B cell (primary cell): Measurements from ENCODE around the gene PDPR. TPM values are rescaled to one million over a fixed set of nuclear protein-coding genes. Genes with fewer than 3 reads are reported as not detected.

ENCODE experiments used
- ATAC-seq: fragments of 200-7000 bp; cut with Tn5 transposase; one replicate; pipeline ENCODE4 v1.10.0; 2021; ENCODE audit warnings: low read depth, mild to moderate bottlenecking, moderate number of reproducible peaks, moderate library complexity
- CTCF ChIA-PET: fragments of 350-600 bp; sonication (Branson Sonifier 250); formaldehyde crosslinking; loops from one replicate; lab custom pipeline; 2021; ENCODE audit warnings: antibody characterized with exemption, inconsistent platforms; lab: Charles Lee
- POLR2A ChIA-PET: fragments of 350-600 bp; sonication (Branson Sonifier 250); formaldehyde crosslinking; loops from one replicate; lab custom pipeline; 2021; ENCODE audit warnings: antibody characterized with exemption; lab: Charles Lee
- DNase-seq: peaks from one replicate; pipeline ENCODE4 v3.0.0; 2013
- H2AFZ ChIP-seq: 2 replicates; pipeline ENCODE4 v1.6.1; 2012; ENCODE audit warnings: mild to moderate bottlenecking, low read depth, low read length; ENCODE audit not compliant: insufficient read depth, poor library complexity, severe bottlenecking
- H3K27ac ChIP-seq, 2 donors: 1 replicate in 1 of 2; 2 replicates in 1 of 2; pipeline ENCODE4 v1.5.1; 2012 to 2013; ENCODE audit warnings: low read length in 2 of 2, mild to moderate bottlenecking in 2 of 2, moderate library complexity in 1 of 2
- H3K27me3 ChIP-seq, 4 experiments: fragments of 200-600 bp in 1 of 4; sonication (generic) in 1 of 4; replicated peaks in 1 of 4; 1 replicate in 2 of 4; 2 replicates in 2 of 4; pipeline versions ENCODE4 v1.6.1 to v1.7.0; 2013 to 2016; ENCODE audit warnings: low read length in 3 of 4, mild to moderate bottlenecking in 2 of 4, mixed read lengths in 1 of 4, moderate library complexity in 1 of 4; ENCODE audit not compliant: insufficient read depth in 4 of 4, control insufficient read depth in 3 of 4; ENCODE audit errors: control extremely low read depth in 1 of 4
- H3K36me3 ChIP-seq, 2 experiments: replicated peaks in 1 of 2; 1 replicate in 1 of 2; 2 replicates in 1 of 2; pipeline versions ENCODE4 v1.6.1 to v1.7.1; 2013; ENCODE audit warnings: low read length in 1 of 2; ENCODE audit not compliant: insufficient read depth in 2 of 2, control insufficient read depth in 1 of 2; ENCODE audit errors: control extremely low read depth in 1 of 2, extremely low read depth in 1 of 2
- H3K4me1 ChIP-seq, 2 donors: fragments of 200-600 bp in 1 of 2; sonication (generic) in 1 of 2; 1 replicate in 1 of 2; 2 replicates in 1 of 2; pipeline versions ENCODE4 v1.5.1 to v1.6.1; 2013 to 2017; ENCODE audit warnings: low read length in 2 of 2; ENCODE audit not compliant: control insufficient read depth in 2 of 2, insufficient read depth in 2 of 2
- H3K4me2 ChIP-seq: replicated peaks from 2 replicates; pipeline ENCODE3; 2012; ENCODE audit warnings: mild to moderate bottlenecking, low read depth, low read length; ENCODE audit not compliant: poor library complexity, severe bottlenecking
- H3K4me3 ChIP-seq, 5 experiments: fragments of 200-600 bp in 1 of 5; sonication (generic) in 1 of 5; 1 replicate in 3 of 5; 2 replicates in 2 of 5; pipeline versions ENCODE4 v1.5.1 to v1.7.0; 2011 to 2016; ENCODE audit warnings: low read length in 4 of 5, mild to moderate bottlenecking in 4 of 5, low read depth in 2 of 5, control low read depth in 1 of 5, moderate library complexity in 1 of 5; ENCODE audit not compliant: insufficient read depth in 1 of 5; ENCODE audit errors: control extremely low read depth in 1 of 5, extremely low read depth in 1 of 5
- H3K79me2 ChIP-seq: fragments of 200-600 bp; sonication (generic); one replicate; pipeline ENCODE4 v1.6.0; 2016; ENCODE audit warnings: low read length; ENCODE audit not compliant: control insufficient read depth, insufficient read depth
- H3K9ac ChIP-seq: fragments of 200-600 bp; sonication (generic); 2 replicates; pipeline ENCODE4 v1.6.1; 2017; ENCODE audit warnings: mild to moderate bottlenecking, low read length, moderate library complexity
- H3K9me3 ChIP-seq, 3 donors: one replicate each; pipeline versions ENCODE4 v1.6.1 to v1.7.1; 2013; ENCODE audit warnings: low read length in 2 of 3; ENCODE audit not compliant: control insufficient read depth in 2 of 3, insufficient read depth in 1 of 3; ENCODE audit errors: control extremely low read depth in 1 of 3
- H4K20me1 ChIP-seq: 2 replicates; pipeline ENCODE4 v1.6.0; 2012; ENCODE audit warnings: mild to moderate bottlenecking, low read length; ENCODE audit not compliant: insufficient read depth, control insufficient read depth, poor library complexity, severe bottlenecking
- H3K27ac Mint-ChIP-seq: one replicate; pipeline ENCODE4 v1.8.0; 2021; ENCODE audit warnings: mixed read lengths
- H3K27me3 Mint-ChIP-seq: one replicate; pipeline ENCODE4 v1.8.0; 2021; ENCODE audit warnings: mixed read lengths
- H3K4me1 Mint-ChIP-seq: one replicate; pipeline ENCODE4 v1.8.0; 2021; ENCODE audit warnings: mixed read lengths
- H3K4me3 Mint-ChIP-seq: one replicate; pipeline ENCODE4 v1.8.0; 2021; ENCODE audit warnings: mixed read lengths
- H3K9me3 Mint-ChIP-seq: one replicate; pipeline ENCODE4 v1.8.0; 2022; ENCODE audit warnings: mixed read lengths; ENCODE audit not compliant: insufficient read depth
- EZH2 ChIP-seq: IDR thresholded peaks from 2 replicates; pipeline ENCODE4 v1.6.1; 2012; ENCODE audit warnings: borderline replicate concordance, low read depth, mild to moderate bottlenecking, moderate library complexity, low read length; ENCODE audit not compliant: insufficient read depth, poor library complexity, severe bottlenecking
- WGBS: methylation state at CpG from one replicate; pipeline ENCODE4 v1.1.5; 2013; ENCODE audit warnings: missing lambda C conversion rate; ENCODE audit not compliant: insufficient coverage; 5-methylcytosine and 5-hydroxymethylcytosine counted together
- intact Hi-C: fragments of 100-400 bp; cut with micrococcal nuclease; formaldehyde crosslinking; loops from one replicate; pipeline ENCODE4 v1.10.0; 2022
- polyA plus RNA-seq: library from polyadenylated mRNA; depleted of rRNA; stranded (reverse); fragments of >200 nt; gene quantifications from 2 replicates; pipeline ENCODE4 v1.2.3, GENCODE V29; 2012
- total RNA-seq, 2 donors: library from RNA; stranded (reverse); fragments of 120-200 nt in 1 of 2; gene quantifications; 1 replicate in 1 of 2; 2 replicates in 1 of 2; pipeline versions ENCODE4 v1.2.3 to v1.2.4, GENCODE V29; 2013 to 2022
- TF ChIP-seq, protein P1 (sequence below): fragments of 200-600 bp; IDR thresholded peaks from one replicate; pipeline ENCODE4 v1.8.0; 2022; ENCODE audit warnings: antibody characterized with exemption, mild to moderate bottlenecking

PDPR gene
- total and polyA plus RNA-seq, 2 donors (not counting 1 experiment from before 2014, with no cell fraction given), result 14.7 to 28.3 TPM

DNA sequence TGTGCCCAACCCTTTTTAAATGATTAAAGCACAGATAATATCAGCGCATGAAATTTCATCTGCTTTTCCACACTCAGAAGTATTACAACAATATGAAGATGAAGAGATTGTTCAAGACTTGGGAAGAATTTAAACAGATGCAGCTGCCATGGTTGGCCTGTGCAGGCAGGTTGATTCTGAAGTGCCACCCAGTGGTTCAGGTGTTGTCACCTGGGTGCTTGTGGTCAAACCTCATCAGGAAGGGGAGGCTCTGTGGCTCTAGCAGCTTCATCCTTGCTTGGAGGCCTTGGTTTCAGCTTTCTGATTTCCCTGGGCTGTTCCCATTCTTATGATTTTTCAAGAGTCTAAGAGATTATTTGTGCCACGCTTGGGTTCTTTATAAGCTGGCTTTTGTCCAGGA is 37.3 kb downstream of the PDPR start:
- no peak overlapping the region for H3K27ac Mint-ChIP-seq
- Histone ChIP-seq H3K79me2 (no peaks in the 10 kb centered on the region), H3K4me2 (no peak overlapping the region), H3K4me3 (no peak overlapping the region), H3K36me3 (peaks cover 11 to 76% of the 10 kb centered on the region in 2 experiments), H3K4me1 (no peaks in the 10 kb centered on the region), H2AFZ (no peak overlapping the region), H3K9me3 (no peaks in the 10 kb centered on the region), H3K27ac (no peak overlapping the region), H3K9ac (no peak overlapping the region), H4K20me1 (no peaks in the 10 kb centered on the region), H3K27me3 (no peaks in the 10 kb centered on the region)
- no peaks in the 10 kb centered on the region for H3K9me3 Mint-ChIP-seq
- CTCF ChIA-PET, result no interaction called here
- WGBS, result 100% methylated on average over 1 of the region's 2 CpGs
- POLR2A ChIA-PET, result no interaction called here
- no peaks in the 10 kb centered on the region for H3K4me1 Mint-ChIP-seq
- ATAC-seq (no peak), DNase-seq (no peak)
- H3K4me3 Mint-ChIP-seq, result no peak overlapping the region
- intact Hi-C loops, result no loop called here
- TF ChIP-seq EZH2, result no peak
- TF ChIP-seq, protein P1, sequence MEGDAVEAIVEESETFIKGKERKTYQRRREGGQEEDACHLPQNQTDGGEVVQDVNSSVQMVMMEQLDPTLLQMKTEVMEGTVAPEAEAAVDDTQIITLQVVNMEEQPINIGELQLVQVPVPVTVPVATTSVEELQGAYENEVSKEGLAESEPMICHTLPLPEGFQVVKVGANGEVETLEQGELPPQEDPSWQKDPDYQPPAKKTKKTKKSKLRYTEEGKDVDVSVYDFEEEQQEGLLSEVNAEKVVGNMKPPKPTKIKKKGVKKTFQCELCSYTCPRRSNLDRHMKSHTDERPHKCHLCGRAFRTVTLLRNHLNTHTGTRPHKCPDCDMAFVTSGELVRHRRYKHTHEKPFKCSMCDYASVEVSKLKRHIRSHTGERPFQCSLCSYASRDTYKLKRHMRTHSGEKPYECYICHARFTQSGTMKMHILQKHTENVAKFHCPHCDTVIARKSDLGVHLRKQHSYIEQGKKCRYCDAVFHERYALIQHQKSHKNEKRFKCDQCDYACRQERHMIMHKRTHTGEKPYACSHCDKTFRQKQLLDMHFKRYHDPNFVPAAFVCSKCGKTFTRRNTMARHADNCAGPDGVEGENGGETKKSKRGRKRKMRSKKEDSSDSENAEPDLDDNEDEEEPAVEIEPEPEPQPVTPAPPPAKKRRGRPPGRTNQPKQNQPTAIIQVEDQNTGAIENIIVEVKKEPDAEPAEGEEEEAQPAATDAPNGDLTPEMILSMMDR, result no peak
- H3K27me3 Mint-ChIP-seq, result no peaks in the 10 kb centered on the region

DNA sequence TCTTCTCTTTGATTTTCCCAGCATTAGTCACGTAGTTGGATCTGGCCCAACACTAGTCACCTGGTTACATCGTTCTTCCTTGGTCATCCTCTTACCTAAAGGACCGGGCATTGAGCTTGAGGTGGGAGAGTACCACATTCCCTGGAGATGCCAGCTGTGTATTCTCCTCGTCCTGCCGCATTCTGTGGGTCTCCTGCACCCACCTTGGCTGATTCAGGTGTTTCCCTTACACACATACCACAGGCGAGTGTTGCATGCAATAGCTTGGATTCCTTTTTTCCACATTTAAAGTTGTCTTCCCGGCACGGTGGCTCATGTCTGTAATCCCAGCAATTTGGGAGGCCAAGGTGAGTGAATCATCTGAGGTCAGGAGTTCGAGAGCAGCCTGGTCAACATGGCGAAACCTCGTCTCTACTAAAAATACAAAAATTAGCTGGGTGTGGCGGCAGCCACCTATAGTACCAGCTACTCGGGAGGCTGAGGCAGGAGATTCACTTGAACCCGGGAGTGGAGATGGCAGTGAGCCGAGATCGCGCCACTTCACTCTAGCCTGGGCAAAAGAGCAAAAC is 37.9 kb downstream of the PDPR start:
- Histone ChIP-seq H3K4me3 (no peak overlapping the region), H3K79me2 (no peaks in the 10 kb centered on the region), H4K20me1 (no peaks in the 10 kb centered on the region), H3K9ac (no peak overlapping the region), H3K4me2 (no peak overlapping the region), H3K27ac (no peak overlapping the region), H3K4me1 (no peaks in the 10 kb centered on the region), H2AFZ (no peak overlapping the region), H3K9me3 (no peaks in the 10 kb centered on the region), H3K36me3 (peaks cover 14 to 82% of the 10 kb centered on the region in 2 experiments), H3K27me3 (no peaks in the 10 kb centered on the region)
- H3K27me3 Mint-ChIP-seq, result no peaks in the 10 kb centered on the region
- no peak overlapping the region for H3K27ac Mint-ChIP-seq
- H3K9me3 Mint-ChIP-seq, result no peaks in the 10 kb centered on the region
- ChIA-PET CTCF (interaction anchor here (1.1 kb wide), 1 partner anchor 11 kb away, joined by 3 read pairs; no protein-coding TSS in a partner anchor), POLR2A (no interaction called here)
- DNase-seq (no peak), ATAC-seq (no peak)
- TF ChIP-seq EZH2, result no peak
- TF ChIP-seq, protein P1, result no peak
- no peak overlapping the region for H3K4me3 Mint-ChIP-seq
- 86% methylated on average over 13 of the region's 17 CpGs for WGBS
- no peaks in the 10 kb centered on the region for H3K4me1 Mint-ChIP-seq
- intact Hi-C loops, result no loop called here
